ENCODE data around the gene B4GALNT3.

DNA sequence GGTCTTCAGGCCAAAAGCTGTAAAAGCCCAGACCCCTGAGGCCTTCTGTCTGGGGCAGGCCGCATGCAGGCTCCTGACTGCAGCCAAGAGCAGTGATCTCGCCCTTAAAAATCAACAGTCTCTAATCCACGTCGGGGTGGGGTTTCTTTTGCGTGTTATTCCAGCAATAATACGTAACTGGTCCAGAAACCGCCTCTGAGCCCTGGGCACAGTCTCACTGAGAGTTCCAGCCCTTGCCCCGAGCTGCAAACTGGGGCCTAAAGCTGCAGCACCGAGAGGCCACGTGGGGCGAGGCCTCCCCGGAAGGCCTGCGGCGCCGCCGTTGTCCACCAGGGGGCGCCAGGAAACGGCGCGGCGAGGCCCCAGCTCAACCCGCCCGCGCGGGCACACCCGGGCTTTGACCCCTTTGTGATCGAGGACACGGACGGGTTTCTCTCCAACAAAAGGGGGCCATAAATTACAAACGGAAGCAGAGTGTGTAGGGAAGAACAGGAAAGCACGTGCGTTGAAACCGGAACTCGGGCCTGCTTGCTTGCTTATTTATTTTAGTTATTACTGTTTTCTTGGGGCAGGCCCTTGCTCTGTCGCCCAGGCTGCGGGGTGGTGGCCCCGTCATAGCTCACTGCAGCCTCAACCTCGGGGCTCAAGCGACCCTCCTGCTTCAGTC is 116.3 kb downstream of the B4GALNT3 start:
- TF ChIP-seq POLR2A (IDR thresholded peaks at IDR 0.05; ENCODE audit: low read depth, low read length): peak; percentile 51; the same call in 1 of the 2 replicates
- TF ChIP-seq POLR2AphosphoS5 (IDR thresholded peaks at IDR 0.05; ENCODE audit: low read depth, low read length): no peak

Data from GM12892 (cell line).